HepG2 (cell line): Measurements from ENCODE around the gene IFNL1. TPM values are rescaled to one million over a fixed set of nuclear protein-coding genes. Genes with fewer than 3 reads are reported as not detected.

Experiments
- ATAC-seq: fragments of 200-7000 bp; cut with Tn5 transposase; 3 replicates; pipeline ENCODE4 v1.9.1; 2020; ENCODE audit warnings: mild to moderate bottlenecking, moderate library complexity
- BruUV-seq: library from RNA; stranded (reverse); fragments of 400-500 nt; replicated peaks from 2 replicates; lab custom pipeline; 2021; lab: Mats Ljungman, UMichigan
- CTCF ChIA-PET: fragments of 300-600 bp; formaldehyde crosslinking; extraction: SDS; loops from one replicate; lab custom pipeline; 2021; ENCODE audit warnings: low total read pairs, inconsistent platforms, low intra/inter-chr PET ratio; lab: Yijun Ruan, JAX
- POLR2A ChIA-PET: fragments of 350-600 bp; sonication (Branson Sonifier 250); formaldehyde crosslinking; loops from one replicate; lab custom pipeline; 2020; ENCODE audit warnings: antibody characterized with exemption, inconsistent platforms; lab: Yijun Ruan, JAX
- DNase-seq: peaks from one replicate; pipeline ENCODE4 v3.0.0-alpha.2; 2015; ENCODE audit warnings: low spot score
- FAIRE-seq: peaks from 3 replicates; lab custom pipeline; 2011; peaks lifted over from hg19 to GRCh38; lab: Jason Lieb, UNC
- H2AFZ ChIP-seq: one replicate; pipeline ENCODE4 v1.6.1; 2011; ENCODE audit warnings: low read length, inconsistent platforms
- H3K27ac ChIP-seq: fragments of 300-600 bp; 3 replicates; pipeline ENCODE4 v1.8.0; 2011; ENCODE audit warnings: mixed run types, mild to moderate bottlenecking, mixed read lengths, low read length, inconsistent platforms; ENCODE audit not compliant: insufficient read depth; ENCODE audit errors: extremely low read length
- H3K27me3 ChIP-seq, 2 experiments: fragments of 200-600 bp in 1 of 2; 2 replicates in 1 of 2; 3 replicates in 1 of 2; pipeline versions ENCODE4 v1.6.0 to v1.8.0; 2011; ENCODE audit warnings: low read length in 2 of 2, mild to moderate bottlenecking in 2 of 2, moderate library complexity in 2 of 2, inconsistent platforms in 1 of 2; ENCODE audit not compliant: insufficient read depth in 2 of 2, control insufficient read depth in 1 of 2
- H3K36me3 ChIP-seq, 2 experiments: fragments of 200-600 bp in 1 of 2; replicated peaks in 1 of 2; 2 replicates in 1 of 2; 3 replicates in 1 of 2; pipeline versions ENCODE4 v1.5.1 to v1.8.0; 2011; ENCODE audit warnings: low read length in 2 of 2, inconsistent platforms in 1 of 2; ENCODE audit not compliant: insufficient read depth in 2 of 2, control insufficient read depth in 1 of 2
- H3K4me1 ChIP-seq: 2 replicates; pipeline ENCODE4 v1.5.1; 2012; ENCODE audit warnings: low read length, inconsistent platforms; ENCODE audit not compliant: insufficient read depth
- H3K4me2 ChIP-seq: 2 replicates; pipeline ENCODE4 v1.6.0; 2011; ENCODE audit warnings: low read depth, low read length, inconsistent platforms
- H3K4me3 ChIP-seq, 3 experiments: fragments of 200-600 bp in 1 of 3; sonication (generic), shearing (Covaris generic) in 1 of 3; replicated peaks in 1 of 3; 2 replicates each; pipeline ENCODE4 v1.5.1; 2011 to 2016; ENCODE audit warnings: low read length in 3 of 3, inconsistent platforms in 2 of 3, low read depth in 2 of 3, mild to moderate bottlenecking in 2 of 3, control low read depth in 1 of 3, mixed read lengths in 1 of 3; ENCODE audit not compliant: insufficient read depth in 1 of 3
- H3K79me2 ChIP-seq: one replicate; pipeline ENCODE4 v1.6.1; 2011; ENCODE audit warnings: low read length, inconsistent platforms; ENCODE audit not compliant: insufficient read depth
- H3K9ac ChIP-seq: 2 replicates; pipeline ENCODE4 v1.6.0; 2011; ENCODE audit warnings: mild to moderate bottlenecking, low read depth, low read length, inconsistent platforms; ENCODE audit not compliant: insufficient read depth
- H3K9me3 ChIP-seq: 2 replicates; pipeline ENCODE4 v1.5.1; 2012; ENCODE audit warnings: mild to moderate bottlenecking, low read length
- H4K20me1 ChIP-seq: 2 replicates; pipeline ENCODE4 v1.6.0; 2011; ENCODE audit warnings: inconsistent platforms, mild to moderate bottlenecking, low read length, moderate library complexity; ENCODE audit not compliant: insufficient read depth
- ATAD3A ChIP-seq: sonication (generic); formaldehyde crosslinking; IDR thresholded peaks from 2 replicates; pipeline ENCODE4 v1.4.0; 2020; ENCODE audit warnings: missing genetic modification reagents
- CBX1 ChIP-seq: IDR thresholded peaks from one replicate; pipeline ENCODE4 v1.6.1; 2016; ENCODE audit warnings: antibody characterized with exemption, low read depth
- CSRNP1 ChIP-seq: sonication (generic); formaldehyde crosslinking; IDR thresholded peaks from 2 replicates; pipeline ENCODE4 v1.8.1; 2023; ENCODE audit warnings: mild to moderate bottlenecking, missing genetic modification reagents
- EZH2 ChIP-seq: conservative IDR thresholded peaks from 2 replicates; pipeline ENCODE4 v1.6.1; 2012; ENCODE audit warnings: mild to moderate bottlenecking, low read depth, low read length, moderate library complexity
- KLF11 ChIP-seq: IDR thresholded peaks from 2 replicates; pipeline ENCODE4 v1.6.1; 2016; ENCODE audit warnings: missing compliant biosample characterization
- NFKBIZ ChIP-seq: IDR thresholded peaks from 2 replicates; pipeline ENCODE4 v1.6.1; 2018; ENCODE audit warnings: missing genetic modification reagents, missing compliant biosample characterization
- POGK ChIP-seq: sonication (generic); formaldehyde crosslinking; conservative IDR thresholded peaks from 2 replicates; pipeline ENCODE4 v1.8.0; 2022; ENCODE audit warnings: mild to moderate bottlenecking, moderate library complexity, missing genetic modification reagents
- SMAD9 ChIP-seq: sonication (generic); formaldehyde crosslinking; IDR thresholded peaks from 2 replicates; pipeline ENCODE4 v1.5.1; 2020; ENCODE audit warnings: mild to moderate bottlenecking, missing genetic modification reagents
- WGBS: methylation state at CpG from one replicate; pipeline ENCODE4 v1.1.6; 2017; ENCODE audit warnings: low lambda C conversion rate; 5-methylcytosine and 5-hydroxymethylcytosine counted together
- in situ Hi-C: cut with HindIII; loops from 2 replicates; pipeline ENCODE4 v1.10.0; 2017; ENCODE audit warnings: low pct_unique_long_range_greater_than_20kb; ENCODE audit not compliant: extremely low pct_ligation_motif_present
- intact Hi-C: fragments of 100-400 bp; cut with micrococcal nuclease; formaldehyde crosslinking; loops from one replicate; pipeline ENCODE4 v1.10.0; 2022; ENCODE audit not compliant: unreplicated experiment
- polyA plus RNA-seq, 8 experiments: library from polyadenylated mRNA; depleted of rRNA in 3 of 8; stranded (reverse) in 7 of 8; unstranded in 1 of 8; fragments of >200 nt; fragmentation: Illumina TruSeq in 4 of 8; extraction: Trizol in 4 of 8; gene quantifications; 2 replicates each; pipeline versions ENCODE4 v1.2.1 to v1.2.3, GENCODE V29; 2011 to 2016; ENCODE audit warnings: low read depth in 4 of 8, missing spikeins in 1 of 8, mixed read lengths in 1 of 8; ENCODE audit not compliant: insufficient read depth in 1 of 8
- total RNA-seq, 5 experiments: library from RNA; depleted of rRNA; stranded (reverse); fragments of >200 nt; fragmentation: Illumina TruSeq; extraction: Trizol; gene quantifications; 2 replicates each; pipeline ENCODE4 v1.2.3, GENCODE V29; 2016; ENCODE audit warnings: low read depth in 1 of 5

IFNL1 gene
- total and polyA plus RNA-seq, 2 of the 13 experiments (the other 11 are each of a cell fraction or from before 2014, with no cell fraction given), result not detected

GRCh38 chr19:39262496-39262895 is 33.7 kb upstream of the IFNL1 start:
- Histone ChIP-seq H3K4me1 (0 out of 2 replicates have a peak, but pooled peaks cover 4% of the 10 kb centered on the region), H2AFZ (no peak overlapping the region), H3K79me2 (no peaks in the 10 kb centered on the region), H3K9ac (no peak overlapping the region), H3K4me2 (no peak overlapping the region), H3K36me3 (no peaks in the 10 kb centered on the region), H3K4me3 (no peak overlapping the region), H3K27me3 (peaks cover 0 to 14% of the 10 kb centered on the region in 2 experiments; a peak in 3 of 5 replicates), H3K9me3 (no peaks in the 10 kb centered on the region), H3K27ac (no peak overlapping the region), H4K20me1 (no peaks in the 10 kb centered on the region)
- intact Hi-C loops (no loop called here), in situ Hi-C loops (no loop called here)
- no TSS peak for BruUV-seq
- POLR2A ChIA-PET, result no interaction called here
- no peak for DNase-seq
- CTCF ChIA-PET, result no interaction called here
- TF ChIP-seq ATAD3A (CRISPR knock-in tag) (no peak), KLF11 (no peak), POGK (CRISPR knock-in tag) (no peak), CBX1 (no peak), EZH2 (no peak), CSRNP1 (CRISPR knock-in tag) (no peak), SMAD9 (CRISPR knock-in tag) (no peak), NFKBIZ (CRISPR knock-in tag) (no peak)
- 61% methylated on average over 4 of the region's 4 CpGs for WGBS
- no peak for FAIRE-seq
- ATAC-seq, result no peak
